ENCODE measurements around the gene TEX19. TPM values are rescaled to one million over a fixed set of nuclear protein-coding genes. Genes with fewer than 3 reads are reported as not detected.

TEX19 gene
- total and polyA plus RNA-seq, 9 of the 15 experiments (the other 6 are each of a cell fraction or from before 2014, with no cell fraction given) = 0.10 to 4.9 (median 1.9) TPM

GRCh38 chr17:82391496-82392066 is 32.5 kb downstream of the TEX19 start:
- no peak overlapping the region for H3K27ac ChIP-seq (ENCODE audit: extremely low read depth, low read depth, low read length)
- H2AFZ ChIP-seq (ENCODE audit: low read depth, low read length) = no peak overlapping the region
- CTCF ChIA-PET (ENCODE audit: low intra/inter-chr PET ratio) = no interaction called here
- in situ Hi-C loops (cut with MboI) = no loop called here
- peaks cover 26% of the 10 kb centered on the region; the same call in 2 of the 3 replicates for H3K36me3 ChIP-seq (ENCODE audit: control insufficient read depth, insufficient read depth, low read length)
- WGBS (ENCODE audit: insufficient coverage, low coverage, missing lambda C conversion rate) = 90% methylated on average over 14 of the region's 23 CpGs
- no peak overlapping the region for H3K4me3 ChIP-seq
- TF ChIP-seq ZNF184 (CRISPR knock-in tag; IDR thresholded peaks at IDR 0.05) = no peak
- no peak for TF ChIP-seq STAT5A (IDR thresholded peaks at IDR 0.05; ENCODE audit: borderline replicate concordance, low read length)
- TF ChIP-seq RHOXF2B (CRISPR knock-in tag; conservative IDR thresholded peaks at IDR 0.05) = no peak
- TF ChIP-seq ZNF354B (CRISPR knock-in tag; IDR thresholded peaks at IDR 0.05) = no peak
- no peak for TF ChIP-seq ZFP36 (IDR thresholded peaks at IDR 0.05; ENCODE audit: low read depth, low read length, partially characterized antibody)
- no peak for TF ChIP-seq NKRF (IDR thresholded peaks at IDR 0.05; ENCODE audit: borderline replicate concordance)
- TF ChIP-seq NFIX (CRISPR knock-in tag; IDR thresholded peaks at IDR 0.05; ENCODE audit: low read depth) = no peak
- TF ChIP-seq, protein P1, sequence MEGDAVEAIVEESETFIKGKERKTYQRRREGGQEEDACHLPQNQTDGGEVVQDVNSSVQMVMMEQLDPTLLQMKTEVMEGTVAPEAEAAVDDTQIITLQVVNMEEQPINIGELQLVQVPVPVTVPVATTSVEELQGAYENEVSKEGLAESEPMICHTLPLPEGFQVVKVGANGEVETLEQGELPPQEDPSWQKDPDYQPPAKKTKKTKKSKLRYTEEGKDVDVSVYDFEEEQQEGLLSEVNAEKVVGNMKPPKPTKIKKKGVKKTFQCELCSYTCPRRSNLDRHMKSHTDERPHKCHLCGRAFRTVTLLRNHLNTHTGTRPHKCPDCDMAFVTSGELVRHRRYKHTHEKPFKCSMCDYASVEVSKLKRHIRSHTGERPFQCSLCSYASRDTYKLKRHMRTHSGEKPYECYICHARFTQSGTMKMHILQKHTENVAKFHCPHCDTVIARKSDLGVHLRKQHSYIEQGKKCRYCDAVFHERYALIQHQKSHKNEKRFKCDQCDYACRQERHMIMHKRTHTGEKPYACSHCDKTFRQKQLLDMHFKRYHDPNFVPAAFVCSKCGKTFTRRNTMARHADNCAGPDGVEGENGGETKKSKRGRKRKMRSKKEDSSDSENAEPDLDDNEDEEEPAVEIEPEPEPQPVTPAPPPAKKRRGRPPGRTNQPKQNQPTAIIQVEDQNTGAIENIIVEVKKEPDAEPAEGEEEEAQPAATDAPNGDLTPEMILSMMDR (IDR thresholded peaks at IDR 0.05 in 2 of 3, conservative IDR thresholded peaks at IDR 0.05 in 1 of 3; ENCODE audit: insufficient read depth in 2 of 3, low read depth in 1 of 3, low read length in 3 of 3) = no peak
- no peak for TF ChIP-seq HOXB6 (CRISPR knock-in tag; IDR thresholded peaks at IDR 0.05; ENCODE audit: borderline replicate concordance)
- TF ChIP-seq ZNF584 (CRISPR knock-in tag; IDR thresholded peaks at IDR 0.05; ENCODE audit: low read depth) = no peak
- no peak for TF ChIP-seq MNT (conservative IDR thresholded peaks at IDR 0.05)
- TF ChIP-seq PPARD (CRISPR knock-in tag; IDR thresholded peaks at IDR 0.05) = no peak
- TF ChIP-seq FOXK1 (CRISPR knock-in tag; IDR thresholded peaks at IDR 0.05; ENCODE audit: borderline replicate concordance) = no peak
- POLR2A ChIA-PET = interaction anchor here (0.9 kb wide), 1 partner anchor 10 kb away, joined by 3 read pairs; no protein-coding TSS in a partner anchor
- BruUV-seq (replicated peaks) = no TSS peak
- no peak for FAIRE-seq
- H3K27me3 ChIP-seq (ENCODE audit: control insufficient read depth in 2 of 2, insufficient read depth in 2 of 2, low read length in 2 of 2) = no peaks in the 10 kb centered on the region
- H3K9me1 ChIP-seq (ENCODE audit: control insufficient read depth, insufficient read depth, low read length) = no peaks in the 10 kb centered on the region
- ATAC-seq = no peak
- peaks cover 0 to 35% of the 10 kb centered on the region in 2 experiments; a peak in 3 of 5 replicates for H3K4me1 ChIP-seq (replicated peaks in 1 of 2; ENCODE audit: control insufficient read depth in 2 of 2, insufficient read depth in 2 of 2, low read length in 2 of 2)
- H3K9ac ChIP-seq (ENCODE audit: insufficient read depth in 1 of 2, low read depth in 2 of 2, low read length in 2 of 2) = no peak overlapping the region
- H4K20me1 ChIP-seq (replicated peaks; ENCODE audit: control insufficient read depth, insufficient read depth, low read length) = no peaks in the 10 kb centered on the region
- no peak overlapping the region for H3K4me2 ChIP-seq (ENCODE audit: insufficient read depth, low read length)
- intact Hi-C loops (cut with micrococcal nuclease) = no loop called here
- no peaks in the 10 kb centered on the region for H3K79me2 ChIP-seq (ENCODE audit: control insufficient read depth, insufficient read depth, low read length)
- H3K9me3 ChIP-seq (replicated peaks; ENCODE audit: control insufficient read depth, insufficient read depth, low read depth, low read length) = no peaks in the 10 kb centered on the region
- DNase-seq (ENCODE audit: extremely low read depth in 1 of 4, low spot score in 3 of 4) = no peak
